Loucy (cell line): ENCODE measurements around the gene HSD11B1L.

Experiments used
- H2AFZ ChIP-seq: fragments of 200-600 bp; sonication (generic); 2 replicates; pipeline ENCODE4 v1.6.0; 2016; ENCODE audit warnings: antibody characterized with exemption, mild to moderate bottlenecking, low read length, moderate library complexity
- H3F3A ChIP-seq: fragments of 200-600 bp; 2 replicates; pipeline ENCODE4 v1.6.0; 2016; ENCODE audit warnings: antibody characterized with exemption, low read depth, mild to moderate bottlenecking
- H3K27me3 ChIP-seq: fragments of 200-600 bp; sonication (generic); 2 replicates; pipeline ENCODE4 v1.6.1; 2014; ENCODE audit warnings: low read length, mild to moderate bottlenecking; ENCODE audit not compliant: insufficient read depth, poor library complexity, severe bottlenecking
- H3K36me3 ChIP-seq: fragments of 200-600 bp; sonication (generic); 2 replicates; pipeline ENCODE4 v1.6.1; 2016; ENCODE audit warnings: low read length; ENCODE audit not compliant: insufficient read depth
- H3K4me1 ChIP-seq: fragments of 200-600 bp; sonication (generic); 2 replicates; pipeline ENCODE4 v1.5.1; 2014; ENCODE audit warnings: low read length, mild to moderate bottlenecking; ENCODE audit not compliant: insufficient read depth, poor library complexity, severe bottlenecking
- H3K4me2 ChIP-seq: fragments of 200-600 bp; sonication (generic); 2 replicates; pipeline ENCODE4 v1.6.0; 2014; ENCODE audit warnings: antibody characterized with exemption, low read length, low read depth, mild to moderate bottlenecking; ENCODE audit not compliant: poor library complexity, severe bottlenecking
- H3K4me3 ChIP-seq: fragments of 200-600 bp; sonication (generic); 2 replicates; pipeline ENCODE4 v1.5.1; 2014; ENCODE audit warnings: low read length, mild to moderate bottlenecking, mixed read lengths; ENCODE audit not compliant: poor library complexity, severe bottlenecking
- H3K79me2 ChIP-seq: fragments of 200-600 bp; sonication (generic); 2 replicates; pipeline ENCODE4 v1.6.1; 2014; ENCODE audit warnings: low read length; ENCODE audit not compliant: insufficient read depth
- H3K9ac ChIP-seq: fragments of 200-600 bp; sonication (generic); 2 replicates; pipeline ENCODE4 v1.6.0; 2014; ENCODE audit warnings: mild to moderate bottlenecking, low read depth, low read length, moderate library complexity; ENCODE audit not compliant: poor library complexity, severe bottlenecking
- H3K9me2 ChIP-seq: fragments of 200-600 bp; sonication (generic); replicated peaks from 2 replicates; pipeline ENCODE4 v1.6.1; 2016; ENCODE audit warnings: low read depth, low read length, mixed read lengths
- H3K9me3 ChIP-seq: fragments of 200-600 bp; sonication (generic); 2 replicates; pipeline ENCODE4 v1.6.1; 2014; ENCODE audit warnings: mild to moderate bottlenecking, antibody characterized with exemption, low read length, low read depth; ENCODE audit not compliant: insufficient read depth
- H4K20me1 ChIP-seq: fragments of 200-600 bp; sonication (generic); 2 replicates; pipeline ENCODE4 v1.6.0; 2014; ENCODE audit warnings: antibody characterized with exemption, low read length, mild to moderate bottlenecking; ENCODE audit not compliant: insufficient read depth, poor library complexity, severe bottlenecking
- CTCF ChIP-seq: fragments of 200-600 bp; sonication (generic); conservative IDR thresholded peaks from 2 replicates; pipeline ENCODE4 v1.5.1; 2014; ENCODE audit warnings: mild to moderate bottlenecking, antibody characterized with exemption, low read length
- EZH2phosphoT487 ChIP-seq: fragments of 200-600 bp; IDR thresholded peaks from 2 replicates; pipeline ENCODE4 v1.6.1; 2018; ENCODE audit warnings: antibody characterized with exemption, mild to moderate bottlenecking, moderate library complexity, borderline replicate concordance

HSD11B1L gene

GRCh38 chr19:5692723-5693194, 11.9 kb downstream of the HSD11B1L start:
- TF ChIP-seq CTCF (no peak), EZH2phosphoT487 (no peak)
- H3F3A ChIP-seq = no peaks in the 10 kb centered on the region
- peaks cover 63% of the 10 kb centered on the region for H3K79me2 ChIP-seq
- H3K4me1 ChIP-seq = peaks cover 8% of the 10 kb centered on the region
- H3K36me3 ChIP-seq = peaks cover 62% of the 10 kb centered on the region; the same call in 1 of the 2 replicates
- H3K9me2 ChIP-seq = no peaks in the 10 kb centered on the region
- no peak overlapping the region for H2AFZ ChIP-seq
- H3K4me3 ChIP-seq = peak overlapping the region; percentile 91
- no peaks in the 10 kb centered on the region for H3K9me3 ChIP-seq
- H3K27me3 ChIP-seq = peaks cover 9% of the 10 kb centered on the region
- H3K9ac ChIP-seq = peak overlapping the region; percentile 99
- peak overlapping the region; percentile 98 for H3K4me2 ChIP-seq
- H4K20me1 ChIP-seq = peaks cover 61% of the 10 kb centered on the region

GRCh38 chr19:5693195-5694166, 12.7 kb downstream of the HSD11B1L start:
- Histone ChIP-seq H3K9me2 (no peaks in the 10 kb centered on the region), H3K4me2 (peak overlapping the region; percentile 98), H4K20me1 (peaks cover 61% of the 10 kb centered on the region), H3K36me3 (peaks cover 67% of the 10 kb centered on the region; the same call in 1 of the 2 replicates), H3K4me3 (peak overlapping the region; percentile 91), H3F3A (no peaks in the 10 kb centered on the region), H3K27me3 (peaks cover 9% of the 10 kb centered on the region), H3K4me1 (peaks cover 8% of the 10 kb centered on the region), H3K9ac (no peak overlapping the region), H3K79me2 (peaks cover 63% of the 10 kb centered on the region), H3K9me3 (no peaks in the 10 kb centered on the region), H2AFZ (no peak overlapping the region)
- TF ChIP-seq CTCF (no peak), EZH2phosphoT487 (no peak)

- Histone ChIP-seq H3K4me1 (peaks cover 8% of the 10 kb centered on the region), H3K9ac (no peak overlapping the region), H3K9me3 (no peaks in the 10 kb centered on the region), H2AFZ (no peak overlapping the region), H3K36me3 (peaks cover 75% of the 10 kb centered on the region; the same call in 1 of the 2 replicates), H3K79me2 (peaks cover 63% of the 10 kb centered on the region), H3K4me2 (no peak overlapping the region), H3K9me2 (no peaks in the 10 kb centered on the region), H3K27me3 (peaks cover 9% of the 10 kb centered on the region), H3K4me3 (no peak overlapping the region), H3F3A (no peaks in the 10 kb centered on the region), H4K20me1 (peaks cover 61% of the 10 kb centered on the region)
- TF ChIP-seq CTCF (no peak), EZH2phosphoT487 (no peak)
Observed at GRCh38 chr19:5694167-5694955, 13.5 kb downstream of the HSD11B1L start.
